IMR-90 (cell line): ENCODE results near the gene MAPK8IP1.

Source experiments
- NFE2L2 ChIP-seq: fragments of 150-350 bp; IDR thresholded peaks from 2 replicates; pipeline ENCODE4 v1.6.1; 2016; ENCODE audit warnings: low read depth, mild to moderate bottlenecking, low read length
- POLR2A ChIP-seq: IDR thresholded peaks from 2 replicates; pipeline ENCODE4 v1.6.1; 2012; ENCODE audit warnings: mild to moderate bottlenecking, low read depth, low read length
- RAD21 ChIP-seq: IDR thresholded peaks from 2 replicates; pipeline ENCODE4 v1.6.1; 2012; ENCODE audit warnings: low read length, improper control_type of control experiment
- RFX5 ChIP-seq: IDR thresholded peaks from 2 replicates; pipeline ENCODE4 v1.8.0; 2012; ENCODE audit warnings: low read depth, mild to moderate bottlenecking, low read length, moderate library complexity
- TF ChIP-seq, protein P1 (sequence below): conservative IDR thresholded peaks from 2 replicates; pipeline ENCODE4 v1.5.1; 2012; ENCODE audit warnings: mild to moderate bottlenecking, low read depth, low read length, improper control_type of control experiment

GRCh38 chr11:45894555-45895247 is 9.2 kb downstream of the MAPK8IP1 start:
- TF ChIP-seq, protein P1, sequence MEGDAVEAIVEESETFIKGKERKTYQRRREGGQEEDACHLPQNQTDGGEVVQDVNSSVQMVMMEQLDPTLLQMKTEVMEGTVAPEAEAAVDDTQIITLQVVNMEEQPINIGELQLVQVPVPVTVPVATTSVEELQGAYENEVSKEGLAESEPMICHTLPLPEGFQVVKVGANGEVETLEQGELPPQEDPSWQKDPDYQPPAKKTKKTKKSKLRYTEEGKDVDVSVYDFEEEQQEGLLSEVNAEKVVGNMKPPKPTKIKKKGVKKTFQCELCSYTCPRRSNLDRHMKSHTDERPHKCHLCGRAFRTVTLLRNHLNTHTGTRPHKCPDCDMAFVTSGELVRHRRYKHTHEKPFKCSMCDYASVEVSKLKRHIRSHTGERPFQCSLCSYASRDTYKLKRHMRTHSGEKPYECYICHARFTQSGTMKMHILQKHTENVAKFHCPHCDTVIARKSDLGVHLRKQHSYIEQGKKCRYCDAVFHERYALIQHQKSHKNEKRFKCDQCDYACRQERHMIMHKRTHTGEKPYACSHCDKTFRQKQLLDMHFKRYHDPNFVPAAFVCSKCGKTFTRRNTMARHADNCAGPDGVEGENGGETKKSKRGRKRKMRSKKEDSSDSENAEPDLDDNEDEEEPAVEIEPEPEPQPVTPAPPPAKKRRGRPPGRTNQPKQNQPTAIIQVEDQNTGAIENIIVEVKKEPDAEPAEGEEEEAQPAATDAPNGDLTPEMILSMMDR: no peak
- no peak for TF ChIP-seq POLR2A
- no peak for TF ChIP-seq RAD21
- no peak for TF ChIP-seq NFE2L2
- TF ChIP-seq RFX5: no peak
